C4-2B (cell line): ENCODE measurements around the gene ANKZF1.

Source experiments
- H3K27ac ChIP-seq: fragments of 450-650 bp; 2 replicates; pipeline ENCODE4 v1.5.1; 2017
- ZFX ChIP-seq: fragments of 450-650 bp; IDR thresholded peaks from 2 replicates; pipeline ENCODE4 v1.6.1; 2017
- TF ChIP-seq, protein P1 (sequence below): fragments of 450-650 bp; conservative IDR thresholded peaks from 2 replicates; pipeline ENCODE4 v1.5.1; 2017; ENCODE audit warnings: mild to moderate bottlenecking

Gene ANKZF1, protein sequence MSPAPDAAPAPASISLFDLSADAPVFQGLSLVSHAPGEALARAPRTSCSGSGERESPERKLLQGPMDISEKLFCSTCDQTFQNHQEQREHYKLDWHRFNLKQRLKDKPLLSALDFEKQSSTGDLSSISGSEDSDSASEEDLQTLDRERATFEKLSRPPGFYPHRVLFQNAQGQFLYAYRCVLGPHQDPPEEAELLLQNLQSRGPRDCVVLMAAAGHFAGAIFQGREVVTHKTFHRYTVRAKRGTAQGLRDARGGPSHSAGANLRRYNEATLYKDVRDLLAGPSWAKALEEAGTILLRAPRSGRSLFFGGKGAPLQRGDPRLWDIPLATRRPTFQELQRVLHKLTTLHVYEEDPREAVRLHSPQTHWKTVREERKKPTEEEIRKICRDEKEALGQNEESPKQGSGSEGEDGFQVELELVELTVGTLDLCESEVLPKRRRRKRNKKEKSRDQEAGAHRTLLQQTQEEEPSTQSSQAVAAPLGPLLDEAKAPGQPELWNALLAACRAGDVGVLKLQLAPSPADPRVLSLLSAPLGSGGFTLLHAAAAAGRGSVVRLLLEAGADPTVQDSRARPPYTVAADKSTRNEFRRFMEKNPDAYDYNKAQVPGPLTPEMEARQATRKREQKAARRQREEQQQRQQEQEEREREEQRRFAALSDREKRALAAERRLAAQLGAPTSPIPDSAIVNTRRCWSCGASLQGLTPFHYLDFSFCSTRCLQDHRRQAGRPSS

DNA sequence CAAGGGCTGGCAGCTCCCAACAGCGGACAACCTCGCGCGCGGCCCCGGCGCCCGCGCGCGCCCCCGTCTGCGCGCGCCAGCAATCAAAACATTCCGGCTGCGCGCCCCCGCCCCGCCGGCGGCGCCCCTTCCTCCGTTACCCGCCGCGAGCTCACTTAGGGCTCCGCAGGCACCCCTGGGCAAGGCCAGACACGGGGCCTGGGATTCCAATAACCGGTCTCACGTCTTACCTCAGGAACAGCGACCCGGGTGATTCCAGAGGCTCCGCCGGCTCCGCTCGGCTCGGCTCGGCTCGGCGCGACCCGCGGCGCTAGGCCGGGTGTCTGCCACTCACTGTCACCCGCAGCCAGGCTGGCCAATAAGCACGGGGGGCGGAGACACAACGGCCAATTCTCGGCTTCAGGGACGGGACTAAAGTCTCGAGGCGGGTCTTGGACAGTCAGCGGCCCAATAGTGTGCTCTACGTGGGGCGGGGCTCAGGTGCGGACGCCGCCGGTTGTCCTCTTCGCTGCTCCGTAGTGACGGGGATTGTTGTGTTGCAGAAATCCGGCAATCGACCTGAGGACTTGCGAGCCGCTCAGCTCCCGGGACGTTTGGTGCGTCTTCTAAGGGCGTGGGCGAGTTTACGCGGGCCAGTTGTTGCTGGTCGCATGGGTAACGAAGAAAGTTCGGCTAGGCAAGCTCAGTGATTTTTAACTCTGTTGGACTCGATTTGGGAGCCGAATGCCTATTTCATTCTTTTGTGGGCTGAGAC, at the start of gene ANKZF1, which contains the start of gene ATG9A:
TSS of gene ANKZF1 (plus strand) at position 502 of the 754 bp plus-strand sequence. CDS start 452 bp downstream, outside the sequence.
TSS of gene ATG9A (minus strand) at position 332 of the 754 bp plus-strand sequence. CDS start 1,612 bp downstream, outside the sequence.
- H3K27ac ChIP-seq, result peak within 1 kb of the TSS; percentile 88
- TF ChIP-seq, protein P1, sequence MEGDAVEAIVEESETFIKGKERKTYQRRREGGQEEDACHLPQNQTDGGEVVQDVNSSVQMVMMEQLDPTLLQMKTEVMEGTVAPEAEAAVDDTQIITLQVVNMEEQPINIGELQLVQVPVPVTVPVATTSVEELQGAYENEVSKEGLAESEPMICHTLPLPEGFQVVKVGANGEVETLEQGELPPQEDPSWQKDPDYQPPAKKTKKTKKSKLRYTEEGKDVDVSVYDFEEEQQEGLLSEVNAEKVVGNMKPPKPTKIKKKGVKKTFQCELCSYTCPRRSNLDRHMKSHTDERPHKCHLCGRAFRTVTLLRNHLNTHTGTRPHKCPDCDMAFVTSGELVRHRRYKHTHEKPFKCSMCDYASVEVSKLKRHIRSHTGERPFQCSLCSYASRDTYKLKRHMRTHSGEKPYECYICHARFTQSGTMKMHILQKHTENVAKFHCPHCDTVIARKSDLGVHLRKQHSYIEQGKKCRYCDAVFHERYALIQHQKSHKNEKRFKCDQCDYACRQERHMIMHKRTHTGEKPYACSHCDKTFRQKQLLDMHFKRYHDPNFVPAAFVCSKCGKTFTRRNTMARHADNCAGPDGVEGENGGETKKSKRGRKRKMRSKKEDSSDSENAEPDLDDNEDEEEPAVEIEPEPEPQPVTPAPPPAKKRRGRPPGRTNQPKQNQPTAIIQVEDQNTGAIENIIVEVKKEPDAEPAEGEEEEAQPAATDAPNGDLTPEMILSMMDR, result no peak
- peak; percentile 68; the same call in 1 of the 2 replicates for TF ChIP-seq ZFX

DNA sequence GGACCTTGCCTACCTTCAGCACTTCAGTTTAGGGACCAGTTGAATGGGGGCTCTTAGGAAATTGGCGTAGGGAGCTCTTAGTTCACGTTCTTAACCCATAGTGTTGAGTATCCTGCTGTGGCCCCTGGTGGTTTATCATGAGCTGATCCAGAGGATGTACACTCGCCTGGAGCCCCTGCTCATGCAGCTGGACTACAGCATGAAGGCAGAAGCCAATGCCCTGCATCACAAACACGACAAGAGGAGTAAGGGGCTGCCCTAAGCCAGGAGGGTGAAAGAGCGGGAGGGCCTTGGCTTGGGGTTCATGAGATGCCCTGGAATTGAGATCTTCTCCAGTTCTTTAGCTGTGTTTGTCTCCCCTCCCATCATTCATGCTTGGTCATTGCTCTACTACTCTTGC, 48.6 kb upstream of the ANKZF1 start:
- TF ChIP-seq, protein P1, result no peak
- no peak for TF ChIP-seq ZFX
- H3K27ac ChIP-seq, result no peak overlapping the region

GRCh38 chr2:219181531-219181930, 48.1 kb upstream of the ANKZF1 start:
- TF ChIP-seq, protein P1, result no peak
- no peak for TF ChIP-seq ZFX
- H3K27ac ChIP-seq, result no peak overlapping the region

- no peak overlapping the region for H3K27ac ChIP-seq
- TF ChIP-seq ZFX, result no peak
- TF ChIP-seq, protein P1, result no peak
Measured at GRCh38 chr2:219182331-219183150, 47.1 kb upstream of the ANKZF1 start.

DNA sequence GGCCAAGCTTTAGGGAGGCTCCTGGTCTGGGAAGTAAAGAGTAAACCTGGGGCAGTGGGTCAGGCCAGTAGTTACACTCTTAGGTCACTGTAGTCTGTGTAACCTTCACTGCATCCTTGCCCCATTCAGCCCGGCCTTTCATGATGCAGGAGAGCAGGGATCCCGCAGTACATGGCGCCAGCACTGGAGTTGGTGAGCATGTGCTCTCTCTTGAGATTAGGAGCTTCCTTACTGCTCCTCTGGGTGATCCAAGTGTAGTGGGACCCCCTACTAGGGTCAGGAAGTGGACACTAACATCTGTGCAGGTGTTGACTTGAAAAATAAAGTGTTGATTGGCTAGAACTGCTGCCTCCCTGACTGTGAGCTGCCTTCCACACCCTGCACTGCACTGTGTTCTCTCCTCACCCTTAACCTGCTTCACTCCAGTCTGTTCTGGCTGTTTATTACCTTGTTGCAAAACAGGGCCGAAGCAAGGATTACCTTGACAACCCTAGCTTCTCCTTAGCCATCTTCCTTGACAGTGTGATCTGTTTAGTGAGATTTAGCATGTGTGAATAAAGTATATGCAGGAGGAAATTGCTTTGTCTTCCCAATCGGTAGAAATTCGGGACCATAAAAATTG, 46.3 kb upstream of the ANKZF1 start:
- no peak overlapping the region for H3K27ac ChIP-seq
- TF ChIP-seq, protein P1, result no peak
- no peak for TF ChIP-seq ZFX

GRCh38 chr2:219184121-219184520, 45.5 kb upstream of the ANKZF1 start:
- no peak overlapping the region for H3K27ac ChIP-seq

More at GRCh38 chr2:219184121-219184520, 45.5 kb upstream of the ANKZF1 start:
- TF ChIP-seq, protein P1, result no peak
- TF ChIP-seq ZFX, result no peak
